ENCODE results near the gene FN1.

Gene FN1

DNA sequence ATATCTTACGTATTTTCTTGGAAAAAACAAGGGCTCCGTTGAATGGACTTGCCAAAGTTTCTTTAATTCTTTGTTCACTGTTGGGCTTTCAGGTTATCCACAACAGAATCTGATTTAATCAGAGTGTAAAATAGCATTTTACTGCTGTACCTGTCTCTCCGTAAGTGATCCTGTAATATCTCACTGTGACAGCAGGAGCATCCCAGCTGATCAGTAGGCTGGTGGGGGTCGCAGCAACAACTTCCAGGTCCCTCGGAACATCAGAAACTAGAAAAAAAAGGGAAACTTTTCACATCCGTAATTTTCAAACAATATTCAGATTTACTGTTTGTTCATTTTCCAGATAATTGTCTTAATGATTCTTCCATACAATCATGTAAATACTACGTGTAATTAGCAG lies 51.2 kb downstream of the FN1 start:
- no peak for DNase-seq (ENCODE audit: low spot score)
- FAIRE-seq, result no peak

DNA sequence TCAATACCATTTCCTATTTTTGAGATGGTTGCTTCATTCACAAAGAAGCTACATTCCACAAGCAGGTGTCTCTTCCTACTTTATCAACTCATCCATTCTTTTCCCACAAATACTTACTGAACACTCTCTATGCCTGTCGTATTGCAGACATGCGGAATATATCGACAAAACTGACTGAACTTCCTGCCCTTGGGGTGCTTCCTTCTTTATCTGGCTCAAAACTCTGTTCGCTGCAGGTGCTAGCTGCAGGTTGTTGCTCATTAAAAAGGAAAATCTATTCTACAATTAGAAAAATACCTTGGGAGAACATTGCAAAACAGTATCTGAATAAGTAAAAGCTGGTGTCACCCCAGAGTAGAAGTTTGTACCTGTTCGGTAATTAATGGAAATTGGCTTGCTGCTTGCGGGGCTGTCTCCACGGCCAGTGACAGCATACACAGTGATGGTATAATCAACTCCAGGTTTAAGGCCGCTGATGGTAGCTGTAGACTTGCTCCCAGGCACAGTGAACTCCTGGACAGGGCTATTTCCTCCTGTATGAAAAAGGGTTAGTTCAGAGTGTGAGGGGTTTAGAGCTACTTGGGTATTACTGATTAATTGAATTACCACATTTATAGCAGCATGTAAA lies 52.1 kb downstream of the FN1 start:
- no peak for FAIRE-seq

DNA sequence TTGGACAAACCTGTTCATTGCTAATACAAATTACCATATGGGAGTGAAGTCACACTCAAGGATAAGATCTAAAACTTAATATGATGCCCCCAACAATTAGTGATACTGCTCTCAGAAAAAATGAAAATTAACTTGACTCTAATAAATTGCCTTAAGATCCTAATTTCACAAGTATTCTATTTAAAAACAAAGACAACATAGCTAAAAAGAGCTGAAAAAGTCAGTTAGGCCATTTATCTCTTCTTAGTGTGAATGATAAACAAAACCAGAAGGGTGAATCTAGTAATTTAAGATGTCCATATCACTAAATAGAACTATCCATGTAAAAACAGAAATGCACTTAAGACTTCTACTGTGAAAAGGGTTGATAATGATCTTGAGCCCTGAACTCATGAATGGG lies 53.4 kb downstream of the FN1 start:
- DNase-seq (ENCODE audit: low spot score), result no peak
- FAIRE-seq, result no peak

More for the DNA sequence above, 52.1 kb downstream of the FN1 start:
- no peak for DNase-seq (ENCODE audit: low spot score)

DNA sequence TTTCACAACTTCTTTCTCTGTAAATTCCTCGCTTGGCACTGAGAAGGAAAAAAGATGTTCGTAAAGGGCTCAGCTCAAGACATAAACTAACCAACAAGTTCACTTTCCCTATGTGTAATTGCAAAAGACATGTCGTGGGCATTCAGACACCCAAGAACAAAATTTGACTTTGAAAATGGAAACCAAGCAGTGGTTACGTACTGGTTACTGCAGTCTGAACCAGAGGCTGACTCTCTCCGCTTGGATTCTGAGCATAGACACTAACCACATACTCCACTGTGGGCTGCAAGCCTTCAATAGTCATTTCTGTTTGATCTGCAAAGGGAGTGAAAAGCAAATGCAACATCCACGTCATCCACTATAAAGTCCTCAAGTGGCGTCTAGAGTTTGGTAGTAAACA lies 53.9 kb downstream of the FN1 start:
- DNase-seq (ENCODE audit: low spot score), result no peak
- no peak for FAIRE-seq

DNA sequence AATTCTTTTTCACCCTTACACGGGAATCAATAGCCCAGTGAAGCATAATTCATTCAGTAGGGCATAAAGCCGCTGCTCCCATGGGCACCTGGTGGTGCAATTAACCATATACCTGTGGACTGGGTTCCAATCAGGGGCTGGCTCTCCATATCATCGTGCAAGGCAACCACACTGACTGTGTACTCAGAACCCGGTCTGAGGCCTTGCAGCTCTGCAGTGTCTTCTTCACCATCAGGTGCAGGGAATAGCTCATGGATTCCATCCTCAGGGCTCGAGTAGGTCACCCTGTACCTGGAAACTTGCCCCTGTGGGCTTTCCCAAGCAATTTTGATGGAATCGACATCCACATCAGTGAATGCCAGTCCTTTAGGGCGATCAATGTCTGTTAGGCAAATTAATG lies 55.2 kb downstream of the FN1 start:
- no peak for FAIRE-seq

DNA sequence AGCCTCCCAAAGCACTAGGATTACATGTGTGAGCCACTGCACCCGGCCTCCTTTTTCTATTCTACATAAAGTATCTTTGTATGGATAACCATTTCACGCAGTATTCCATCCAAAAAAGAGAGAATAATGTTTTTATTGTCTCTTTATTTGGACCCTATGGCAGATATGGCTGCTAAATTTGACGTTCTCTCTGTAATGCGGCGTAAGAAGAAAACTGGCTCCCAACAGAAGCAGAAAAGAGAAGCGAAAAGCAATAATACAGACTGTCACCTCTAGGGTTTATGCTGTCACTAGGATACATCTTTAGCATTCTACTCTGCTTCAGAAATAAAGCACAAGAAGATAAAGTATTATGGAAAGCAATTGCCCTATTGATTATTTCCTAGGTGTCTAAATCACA lies 55.9 kb downstream of the FN1 start:
- no peak for DNase-seq (ENCODE audit: low spot score)
- FAIRE-seq, result no peak

More for the DNA sequence above, 55.2 kb downstream of the FN1 start:
- DNase-seq (ENCODE audit: low spot score), result no peak

DNA sequence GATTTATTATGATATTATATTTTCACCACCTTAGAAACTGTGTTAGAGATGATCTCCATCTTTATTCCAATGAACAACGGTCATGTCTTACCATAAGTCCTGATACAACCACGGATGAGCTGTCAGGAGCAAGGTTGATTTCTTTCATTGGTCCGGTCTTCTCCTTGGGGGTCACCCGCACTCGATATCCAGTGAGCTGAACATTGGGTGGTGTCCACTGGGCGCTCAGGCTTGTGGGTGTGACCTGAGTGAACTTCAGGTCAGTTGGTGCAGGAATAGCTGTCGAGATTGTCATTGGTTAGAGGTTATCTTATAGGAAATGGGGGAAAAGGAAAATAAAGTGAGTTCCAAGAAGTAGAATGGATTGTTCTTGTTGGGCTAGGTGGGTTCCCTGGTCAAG lies 56.8 kb downstream of the FN1 start:
- DNase-seq (ENCODE audit: low spot score) (no peak), FAIRE-seq (no peak)

DNA sequence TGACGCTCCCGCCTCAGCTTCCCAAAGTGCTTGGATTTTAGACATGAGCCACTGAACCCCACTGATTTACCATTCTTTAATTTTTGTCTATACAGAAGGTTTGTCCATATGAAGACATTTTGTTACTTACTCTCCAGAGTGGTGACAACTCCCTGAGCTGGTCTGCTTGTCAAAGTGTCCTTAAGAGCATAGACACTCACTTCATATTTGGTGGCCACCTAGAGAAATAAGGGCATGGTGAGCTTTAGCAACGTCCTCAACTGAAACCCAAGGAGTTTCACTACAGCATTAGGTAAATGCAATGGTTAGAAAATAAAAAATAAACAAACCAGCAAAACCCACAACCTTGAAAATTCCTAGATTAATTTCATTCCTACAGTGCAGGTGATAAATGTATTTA lies 57.8 kb downstream of the FN1 start:
- no peak for FAIRE-seq
- DNase-seq (ENCODE audit: low spot score), result no peak

DNA sequence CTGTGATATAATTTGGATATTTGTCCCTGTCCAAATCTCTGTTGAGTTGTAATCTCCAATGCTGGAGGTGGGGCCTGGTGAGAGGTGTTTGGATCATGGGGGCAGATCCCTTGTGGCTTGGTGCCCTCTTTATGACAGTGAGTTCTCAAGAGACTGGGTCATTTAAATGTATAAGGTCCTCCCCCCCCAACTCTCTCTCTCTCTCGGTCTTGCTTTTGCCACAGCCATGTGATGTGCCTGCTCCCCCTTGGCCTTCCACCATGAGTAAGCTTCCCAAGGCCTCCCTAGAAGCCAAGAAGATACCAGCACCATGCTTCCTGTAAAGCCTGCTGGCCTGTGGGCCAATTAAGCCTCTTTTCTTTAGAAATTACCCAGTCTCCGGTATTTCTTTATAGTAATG lies 58.6 kb downstream of the FN1 start:
- DNase-seq (ENCODE audit: low spot score) (no peak), FAIRE-seq (no peak)

DNA sequence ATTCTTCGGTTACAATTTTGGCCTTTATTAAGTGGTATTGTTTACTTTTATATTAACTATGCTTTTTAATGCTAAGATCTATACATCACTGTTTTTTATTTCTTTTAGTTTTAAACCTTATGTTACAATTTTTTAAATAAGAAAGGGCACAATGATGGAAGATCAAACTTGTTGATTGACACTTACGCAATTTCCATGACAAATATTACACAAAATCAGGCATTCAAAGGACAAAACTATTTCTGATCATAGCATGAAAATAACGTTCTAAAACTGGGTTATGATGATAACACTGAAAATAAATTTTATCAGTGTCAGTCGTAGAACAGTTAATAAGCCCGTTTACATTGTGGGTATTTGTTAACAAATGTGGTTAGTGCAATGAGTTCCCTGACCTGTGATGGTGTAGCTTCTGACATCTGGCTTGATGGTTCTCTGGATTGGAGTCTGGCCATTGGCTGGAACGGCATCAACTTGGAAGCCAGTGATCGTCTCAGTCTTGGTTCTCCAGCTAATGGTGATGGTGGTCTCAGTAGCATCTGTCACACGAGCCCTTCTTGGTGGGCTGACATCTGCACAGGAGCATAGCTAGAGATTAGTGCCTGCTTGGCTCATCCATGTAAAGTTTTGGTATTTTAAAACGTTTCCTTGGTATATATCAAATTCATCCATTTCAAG lies 59.6 kb downstream of the FN1 start:
- FAIRE-seq, result no peak
- DNase-seq (ENCODE audit: low spot score), result no peak

DNA sequence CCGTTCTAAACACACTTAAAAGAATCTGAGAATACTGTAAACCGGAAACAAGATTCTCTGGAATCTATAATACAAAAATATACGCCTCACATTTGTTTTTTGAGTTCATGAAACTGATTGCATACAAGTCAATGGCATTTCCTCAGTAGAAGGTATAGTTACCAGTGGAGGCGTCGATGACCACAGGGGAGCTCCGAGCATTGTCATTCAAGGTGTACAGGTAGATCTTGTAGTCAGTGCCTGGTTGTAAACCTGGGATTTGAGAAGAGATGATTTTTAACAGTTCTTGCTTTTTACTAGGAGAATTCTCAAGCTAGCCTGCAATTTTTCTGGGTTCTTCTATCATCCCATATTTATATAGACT lies 60.4 kb downstream of the FN1 start:
- FAIRE-seq, result no peak
- no peak for DNase-seq (ENCODE audit: low spot score)

DNA sequence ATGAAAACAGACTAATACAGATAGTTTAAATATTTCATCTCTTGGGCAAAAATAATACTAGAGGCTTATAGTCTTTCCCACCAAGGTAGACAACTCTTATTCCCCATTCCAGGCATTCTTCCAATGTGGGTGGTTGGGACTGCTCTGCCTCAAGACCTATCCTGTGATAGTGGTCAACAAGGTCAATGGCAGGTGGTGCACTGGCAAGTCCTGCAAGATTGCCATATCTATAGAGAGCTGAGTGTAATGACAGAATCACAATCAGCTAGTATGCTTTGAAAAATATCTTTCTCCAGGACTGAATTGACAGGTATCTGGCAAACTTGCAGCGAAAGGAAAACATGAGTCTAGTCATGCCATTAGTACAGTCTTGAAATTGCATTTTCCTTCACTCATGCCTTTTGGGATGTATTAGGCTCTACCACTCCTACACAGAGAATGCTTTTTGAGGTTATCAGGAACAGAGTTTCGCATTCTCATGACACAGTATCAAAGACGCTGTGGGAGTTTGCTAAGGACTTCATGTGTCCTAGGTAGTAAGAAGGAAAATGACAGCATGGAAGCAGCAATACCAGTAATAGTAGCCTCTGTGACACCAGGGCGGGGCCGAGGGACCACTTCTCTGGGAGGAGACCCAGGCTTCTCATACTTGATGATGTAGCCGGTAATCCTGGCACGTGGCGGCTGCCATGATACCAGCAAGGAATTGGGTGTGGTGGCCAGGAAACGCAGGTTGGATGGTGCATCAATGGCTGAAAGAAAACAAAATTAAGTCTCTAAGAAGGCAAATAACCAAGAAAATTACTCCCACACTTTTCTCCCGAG lies 61.0 kb downstream of the FN1 start:
- no peak for DNase-seq (ENCODE audit: low spot score)
- no peak for FAIRE-seq

DNA sequence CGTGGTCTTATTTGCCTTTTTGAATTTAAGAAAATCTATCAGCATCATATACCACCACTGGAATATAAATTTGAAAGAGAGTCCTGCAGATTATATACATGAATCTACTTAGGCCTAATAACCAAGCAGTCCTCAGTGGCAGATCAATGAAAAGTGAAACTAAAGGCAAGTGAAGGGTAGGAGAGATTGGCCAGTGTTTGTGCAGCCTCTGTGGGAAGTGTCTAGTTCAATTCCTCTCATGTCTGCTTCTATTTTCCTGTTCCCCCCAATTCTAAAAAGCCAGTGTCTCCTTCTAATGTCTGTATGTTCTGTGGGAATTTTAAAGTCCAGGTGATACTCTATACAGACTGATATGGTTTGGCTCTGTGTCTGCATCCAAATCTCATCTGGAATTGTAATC lies 61.9 kb downstream of the FN1 start:
- no peak for DNase-seq (ENCODE audit: low spot score)

DNA sequence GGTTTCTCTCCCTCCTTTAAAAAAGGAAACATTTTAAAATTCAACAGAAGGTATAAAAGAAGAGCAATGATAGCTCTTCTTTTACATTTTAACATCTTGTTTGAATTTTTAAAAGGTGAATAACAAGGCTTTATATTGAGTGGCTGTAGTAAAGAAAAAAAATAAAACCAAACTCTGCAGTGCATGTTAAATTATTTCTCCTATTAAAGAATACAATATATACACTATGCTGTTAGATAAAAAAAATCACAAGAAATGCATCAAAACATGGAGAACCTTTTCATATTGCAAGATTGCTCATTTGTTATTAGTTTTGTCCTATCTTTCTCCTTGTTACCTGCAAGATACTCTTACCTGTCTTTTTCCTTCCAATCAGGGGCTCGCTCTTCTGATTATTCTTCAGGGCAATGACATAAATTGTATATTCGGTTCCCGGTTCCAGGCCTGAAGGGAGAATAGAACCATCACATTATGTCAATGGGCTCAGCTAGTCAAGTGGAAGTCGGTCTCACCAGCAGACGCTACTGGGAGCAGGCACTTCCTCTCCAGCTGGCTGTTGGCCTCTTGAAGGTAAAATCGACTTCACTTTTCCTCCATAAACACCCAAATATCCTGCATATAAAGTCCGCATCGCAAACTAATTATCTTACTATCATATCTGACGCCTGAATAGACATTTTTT lies 62.8 kb downstream of the FN1 start:
- FAIRE-seq (no peak), DNase-seq (ENCODE audit: low spot score) (no peak)

More for the DNA sequence above, 61.9 kb downstream of the FN1 start:
- FAIRE-seq, result no peak

DNA sequence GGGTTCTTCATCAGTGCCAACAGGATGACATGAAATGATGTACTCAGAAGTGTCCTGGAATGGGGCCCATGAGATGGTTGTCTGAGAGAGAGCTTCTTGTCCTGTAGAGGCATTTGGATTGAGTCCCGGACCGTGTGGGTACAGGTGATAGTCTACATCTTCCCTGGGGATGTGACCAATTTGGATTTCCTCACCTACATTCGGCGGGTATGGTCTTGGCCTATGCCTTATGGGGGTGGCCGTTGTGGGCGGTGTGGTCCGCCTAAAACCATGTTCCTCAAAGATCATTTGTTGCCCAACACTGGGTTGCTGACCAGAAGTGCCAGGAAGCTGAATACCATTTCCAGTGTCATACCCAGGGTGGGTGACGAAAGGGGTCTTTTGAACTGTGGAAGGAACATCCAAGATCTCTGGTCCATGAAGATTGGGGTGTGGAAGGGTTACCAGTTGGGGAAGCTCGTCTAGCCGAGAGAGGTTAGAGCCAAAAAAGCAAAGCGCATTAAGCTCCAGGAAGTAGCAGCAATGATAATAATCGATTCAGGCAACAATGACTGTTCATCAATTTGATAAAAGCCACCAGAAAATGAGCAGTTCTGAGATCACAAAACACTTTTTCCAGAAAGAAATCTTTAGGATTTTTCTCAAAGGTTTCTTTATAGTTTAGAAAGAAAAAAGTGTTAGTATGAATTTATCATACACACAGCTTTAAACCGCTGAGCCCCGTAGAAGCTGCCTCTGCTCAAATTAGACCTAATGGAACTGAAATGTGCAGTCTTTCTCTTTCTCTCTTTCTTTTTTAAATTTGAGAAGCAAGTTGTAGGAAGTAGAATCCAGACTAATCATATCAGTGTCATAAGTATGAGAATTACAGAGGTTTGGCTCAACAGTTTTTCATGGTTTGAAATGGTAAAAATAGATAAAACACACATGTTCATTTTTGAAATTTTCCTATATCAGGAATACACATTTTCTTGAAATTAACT lies 63.7 kb downstream of the FN1 start:
- DNase-seq (ENCODE audit: low spot score) (no peak), FAIRE-seq (no peak)

DNA sequence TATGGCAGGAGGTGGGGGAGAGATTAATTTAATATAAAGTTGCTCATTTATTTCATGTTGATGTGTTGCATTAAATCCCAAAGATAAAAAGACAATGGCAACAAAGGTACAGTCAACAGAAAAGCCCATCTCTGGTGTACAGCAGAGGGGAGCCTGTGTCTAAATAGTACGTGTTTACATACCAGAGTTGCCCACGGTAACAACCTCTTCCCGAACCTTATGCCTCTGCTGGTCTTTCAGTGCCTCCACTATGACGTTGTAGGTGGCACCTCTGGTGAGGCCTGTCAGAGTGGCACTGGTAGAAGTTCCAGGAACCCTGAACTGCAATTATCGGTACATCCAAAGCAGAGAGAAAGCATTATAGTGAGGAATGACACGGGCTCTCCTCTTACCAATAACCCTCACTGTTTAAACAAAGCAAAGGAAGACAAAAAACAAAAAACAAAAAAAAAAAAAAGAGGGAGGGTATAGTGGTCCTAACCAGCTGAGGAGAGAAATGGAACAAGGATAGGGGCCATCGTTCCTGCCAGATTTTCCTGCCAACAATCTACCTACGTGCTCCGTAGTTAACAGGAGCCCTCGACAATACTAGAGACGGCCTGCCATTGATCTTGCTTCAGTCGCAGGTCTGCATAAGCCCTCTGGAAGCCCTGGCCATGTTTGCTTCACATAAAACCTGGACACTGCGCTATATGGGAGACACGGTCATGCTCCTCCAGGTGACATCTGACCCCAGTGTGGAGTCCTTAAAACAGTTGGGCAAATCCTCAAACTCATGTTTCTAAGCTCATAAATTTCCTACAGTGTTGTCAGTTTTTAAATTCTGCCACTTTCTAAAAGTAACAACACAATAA lies 65.5 kb downstream of the FN1 start:
- no peak for DNase-seq (ENCODE audit: low spot score)
- no peak for FAIRE-seq

DNA sequence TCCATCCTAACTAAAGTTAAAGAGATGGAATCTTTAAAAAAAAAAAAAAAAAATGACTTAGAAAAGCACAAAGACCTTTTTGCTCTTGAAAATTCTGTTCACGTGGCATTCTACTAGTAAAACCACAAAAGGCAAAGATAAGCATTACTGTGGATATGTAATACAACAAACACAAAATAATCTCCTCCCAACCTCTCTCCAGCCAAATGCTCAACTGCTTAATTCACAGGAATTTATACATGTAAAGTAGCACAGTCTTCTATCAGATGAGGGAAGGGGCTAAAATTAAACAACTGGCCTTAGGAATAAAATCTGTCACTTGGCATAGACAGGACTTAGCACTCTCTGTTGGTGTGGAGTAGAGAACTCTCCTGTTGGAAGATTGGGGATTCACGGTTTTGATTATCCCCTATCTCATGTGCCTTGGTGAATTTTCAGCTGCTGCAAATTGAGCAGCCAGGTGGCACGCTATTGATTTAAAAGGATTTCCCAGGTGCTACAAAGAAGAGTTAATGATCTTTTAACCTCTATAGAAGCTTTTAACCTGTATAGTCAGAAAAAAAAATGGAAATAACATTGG lies 66.6 kb downstream of the FN1 start:
- FAIRE-seq (no peak), DNase-seq (ENCODE audit: low spot score) (no peak)

DNA sequence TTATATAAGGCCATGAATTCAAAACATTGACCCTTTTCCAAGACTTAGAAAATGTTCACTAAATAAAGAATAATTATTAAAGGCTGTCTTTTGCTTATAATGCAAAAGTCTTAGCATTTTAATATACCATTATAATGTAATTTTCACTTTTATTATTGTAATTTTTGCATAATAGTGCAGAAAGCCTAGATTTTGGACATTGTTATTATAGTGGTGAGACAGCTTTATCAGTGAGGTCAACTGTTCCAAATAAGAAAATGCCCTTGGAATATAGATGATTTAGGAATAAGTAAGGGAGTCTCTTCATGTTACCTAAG lies 67.4 kb downstream of the FN1 start:
- FAIRE-seq (no peak), DNase-seq (ENCODE audit: low spot score) (no peak)

DNA sequence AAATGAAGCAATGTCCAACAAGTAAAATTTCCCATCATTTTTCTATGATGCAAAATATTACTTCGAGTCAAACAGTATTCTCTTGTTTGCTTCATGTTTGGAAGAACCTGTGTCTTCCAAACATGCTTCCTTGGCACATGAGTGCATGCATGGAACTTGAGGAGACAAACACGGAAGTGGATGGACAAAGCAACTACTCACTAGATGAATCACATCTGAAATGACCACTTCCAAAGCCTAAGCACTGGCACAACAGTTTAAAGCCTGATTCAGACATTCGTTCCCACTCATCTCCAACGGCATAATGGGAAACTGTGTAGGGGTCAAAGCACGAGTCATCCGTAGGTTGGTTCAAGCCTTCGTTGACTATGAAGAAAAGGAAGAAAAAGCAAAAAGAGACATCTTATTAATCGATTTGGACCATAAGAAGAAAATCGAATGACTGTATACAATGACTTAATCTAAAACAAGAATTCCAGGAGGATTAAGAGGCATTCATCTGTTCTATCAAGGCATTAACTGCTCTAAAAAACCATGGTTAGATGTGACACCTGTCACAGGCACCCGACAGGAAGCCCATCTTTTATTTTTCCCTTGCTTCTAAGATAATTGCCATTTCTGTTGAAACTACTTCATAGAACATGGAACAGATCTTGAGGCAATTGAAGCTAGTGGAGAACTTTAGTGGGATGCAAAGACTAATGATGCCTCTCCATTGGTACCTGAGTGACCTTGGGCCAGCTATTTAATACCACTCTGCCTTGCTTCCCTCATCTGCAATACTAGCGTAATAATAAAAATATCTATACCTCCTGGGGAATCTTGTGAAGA lies 68.0 kb downstream of the FN1 start:
- FAIRE-seq, result peak; percentile 70
- DNase-seq (ENCODE audit: low spot score), result peak; percentile 72
